Activated CD4-positive, alpha-beta memory T cell treated with anti-CD3 and anti-CD28 coated beads for 36 hours (primary cell): ENCODE data around the gene TTC17. TPM values are rescaled to one million over a fixed set of nuclear protein-coding genes. Genes with fewer than 3 reads are reported as not detected.
"Not testable (repeated sequence)": the region's sequence is repeated elsewhere in the genome, so short reads cannot be mapped to it uniquely, and the experiment has no call there.

Experiments
- CTCF ChIA-PET: fragments of 350-600 bp; sonication (Branson Sonifier 250); formaldehyde crosslinking; loops from one replicate; lab custom pipeline; 2021; ENCODE audit warnings: antibody characterized with exemption, inconsistent platforms; lab: Charles Lee
- POLR2A ChIA-PET: fragments of 350-600 bp; sonication (Branson Sonifier 250); formaldehyde crosslinking; loops from one replicate; lab custom pipeline; 2021; ENCODE audit warnings: antibody characterized with exemption; lab: Charles Lee
- DNase-seq: peaks from one replicate; pipeline ENCODE4 v3.0.0-alpha.2; 2020
- H3K27ac Mint-ChIP-seq: one replicate; pipeline ENCODE4 v1.8.0; 2021; ENCODE audit warnings: mixed read lengths
- H3K27me3 Mint-ChIP-seq: one replicate; pipeline ENCODE4 v1.8.0; 2021; ENCODE audit warnings: mixed read lengths
- H3K36me3 Mint-ChIP-seq: one replicate; pipeline ENCODE4 v1.8.0; 2021; ENCODE audit warnings: mixed read lengths
- H3K4me1 Mint-ChIP-seq: one replicate; pipeline ENCODE4 v1.8.0; 2021; ENCODE audit warnings: low read depth, mixed read lengths
- H3K4me3 Mint-ChIP-seq: one replicate; pipeline ENCODE4 v1.8.0; 2021; ENCODE audit warnings: mild to moderate bottlenecking, mixed read lengths
- H3K9me3 Mint-ChIP-seq: one replicate; pipeline ENCODE4 v1.8.0; 2021; ENCODE audit warnings: mixed read lengths
- intact Hi-C: fragments of 100-400 bp; cut with micrococcal nuclease; formaldehyde crosslinking; loops from one replicate; pipeline ENCODE4 v1.15.1; 2023
- total RNA-seq, 2 experiments: library from RNA; stranded (reverse); gene quantifications; one replicate each; pipeline ENCODE4 v1.2.3, GENCODE V29; 2021

Gene TTC17
- total RNA-seq, 2 experiments from 2014 or later, result 51.5 to 52.0 TPM

DNA sequence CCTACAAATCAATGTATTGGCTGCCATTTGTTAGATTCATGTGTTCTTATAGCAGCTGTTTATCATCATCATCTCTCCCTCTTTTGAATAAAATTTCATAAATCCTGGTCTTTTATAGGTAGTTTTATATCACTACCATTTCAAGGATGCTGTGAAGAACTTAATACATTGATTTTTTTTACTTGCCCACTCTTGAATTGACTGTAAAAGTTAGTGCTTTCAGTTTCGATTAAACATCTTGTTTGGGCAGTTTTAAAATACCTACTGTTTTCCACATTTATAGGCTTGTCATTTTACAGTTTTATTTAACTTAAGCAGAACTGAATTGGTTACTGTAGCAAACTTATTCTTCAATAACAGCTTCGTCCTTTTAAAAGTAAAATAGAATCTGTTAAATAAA, 59.5 kb downstream of the TTC17 start:
- Mint-ChIP-seq H3K27me3 (no peaks in the 10 kb centered on the region), H3K4me1 (no peaks in the 10 kb centered on the region), H3K36me3 (peaks cover 18% of the 10 kb centered on the region), H3K27ac (no peak overlapping the region), H3K4me3 (no peak overlapping the region), H3K9me3 (no peaks in the 10 kb centered on the region)
- ChIA-PET CTCF (interaction anchor here (0.6 to 1.8 kb wide), 5 partner anchors 11 to 234 kb away, joined by 3 to 7 read pairs (median 4); partner anchors contain the start of genes API5 and TTC17), POLR2A (no interaction called here)
- DNase-seq, result no peak
- intact Hi-C loops, result loop anchor here (2.0 kb wide), 1 partner anchor 59 kb away; the partner anchor contains the start of gene TTC17

DNA sequence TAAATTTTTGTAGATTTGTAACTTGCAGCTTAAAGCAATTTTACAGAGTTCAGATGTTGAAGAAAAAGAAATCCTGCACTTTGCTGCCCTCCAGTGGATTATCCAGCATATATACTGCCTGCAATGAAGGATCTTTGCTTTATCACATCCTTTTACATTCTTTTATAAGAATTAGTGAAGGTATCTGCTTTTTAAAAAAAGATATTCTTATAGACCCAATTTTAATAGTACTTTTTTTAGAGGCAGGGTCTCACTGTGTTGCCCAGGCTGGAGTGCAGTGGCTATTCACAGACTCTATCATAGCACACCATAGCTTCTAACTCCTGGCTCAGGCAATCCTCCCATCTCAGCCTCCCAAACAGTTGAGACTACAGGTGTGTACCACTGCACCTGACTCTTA, 60.7 kb downstream of the TTC17 start:
- intact Hi-C loops, result loop anchor here (1.0 to 2.0 kb wide), 2 partner anchors 61 to 107 kb away; partner anchors contain the start of gene TTC17
- DNase-seq, result peak; percentile 13
- Mint-ChIP-seq H3K27ac (no peak overlapping the region), H3K4me3 (no peak overlapping the region), H3K4me1 (no peaks in the 10 kb centered on the region), H3K9me3 (no peaks in the 10 kb centered on the region), H3K27me3 (no peaks in the 10 kb centered on the region), H3K36me3 (peaks cover 12% of the 10 kb centered on the region)
- ChIA-PET POLR2A (interaction anchor here (0.8 kb wide), 1 partner anchor 107 kb away, joined by 4 read pairs; no protein-coding TSS in a partner anchor), CTCF (interaction anchor here (0.9 to 2.5 kb wide), 9 partner anchors 8 to 433 kb away, joined by 3 to 11 read pairs (median 5); partner anchors contain the start of genes API5 and TTC17)

DNA sequence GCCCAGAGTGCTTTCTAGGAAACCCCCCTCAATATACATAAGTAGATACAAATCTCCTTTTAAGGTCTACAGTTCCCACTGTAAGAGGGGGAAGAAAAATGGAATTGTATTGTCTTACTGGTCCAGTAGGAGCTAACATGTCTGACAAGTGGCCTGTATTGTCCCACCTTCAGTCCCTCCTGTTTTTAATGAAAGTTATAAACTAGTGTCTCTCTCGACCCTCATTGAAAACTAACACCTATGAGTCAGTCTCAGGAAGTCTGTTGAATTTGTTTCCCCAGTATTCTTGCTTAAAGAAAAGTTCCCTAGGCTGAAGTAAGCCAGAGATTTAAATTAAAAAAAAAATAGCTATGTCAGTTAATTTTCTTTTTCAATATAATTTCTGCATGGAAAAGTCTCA, 69.3 kb downstream of the TTC17 start:
- Mint-ChIP-seq H3K27ac (no peak overlapping the region), H3K4me3 (no peak overlapping the region), H3K36me3 (peaks cover 30% of the 10 kb centered on the region), H3K27me3 (no peaks in the 10 kb centered on the region), H3K4me1 (no peaks in the 10 kb centered on the region), H3K9me3 (no peaks in the 10 kb centered on the region)
- no peak for DNase-seq
- ChIA-PET POLR2A (interaction anchor here (0.6 kb wide), 1 partner anchor 69 kb away, joined by 3 read pairs; the partner anchor contains the start of gene TTC17), CTCF (interaction anchor here (1.3 kb wide), 1 partner anchor 9 kb away, joined by 5 read pairs; no protein-coding TSS in a partner anchor)
- intact Hi-C loops, result no loop called here

- H3K4me1 Mint-ChIP-seq, DNase-seq, H3K27me3 Mint-ChIP-seq, H3K9me3 Mint-ChIP-seq, POLR2A ChIA-PET, H3K27ac Mint-ChIP-seq, H3K4me3 Mint-ChIP-seq, intact Hi-C loops, CTCF ChIA-PET: not testable (repeated sequence)
- H3K36me3 Mint-ChIP-seq, result peaks cover 32% of the 10 kb centered on the region
Measured at GRCh38 chr11:43430916-43431315, 72.2 kb downstream of the TTC17 start.

GRCh38 chr11:43434893-43435292, 76.2 kb downstream of the TTC17 start:
- POLR2A ChIA-PET, result no interaction called here
- H3K36me3 Mint-ChIP-seq, result peaks cover 42% of the 10 kb centered on the region
- no peak for DNase-seq
- no peaks in the 10 kb centered on the region for H3K9me3 Mint-ChIP-seq
- H3K27me3 Mint-ChIP-seq, result no peaks in the 10 kb centered on the region
- CTCF ChIA-PET, result no interaction called here
- H3K4me3 Mint-ChIP-seq, result no peak overlapping the region
- H3K27ac Mint-ChIP-seq, result no peak overlapping the region
- intact Hi-C loops, result no loop called here
- no peaks in the 10 kb centered on the region for H3K4me1 Mint-ChIP-seq

GRCh38 chr11:43440486-43440885, 81.8 kb downstream of the TTC17 start:
- Mint-ChIP-seq H3K27me3 (no peaks in the 10 kb centered on the region), H3K27ac (no peak overlapping the region), H3K36me3 (peaks cover 49% of the 10 kb centered on the region), H3K4me1 (no peaks in the 10 kb centered on the region), H3K4me3 (no peak overlapping the region), H3K9me3 (no peaks in the 10 kb centered on the region)
- CTCF ChIA-PET, result no interaction called here
- intact Hi-C loops, result no loop called here
- POLR2A ChIA-PET, result no interaction called here
- no peak for DNase-seq

DNA sequence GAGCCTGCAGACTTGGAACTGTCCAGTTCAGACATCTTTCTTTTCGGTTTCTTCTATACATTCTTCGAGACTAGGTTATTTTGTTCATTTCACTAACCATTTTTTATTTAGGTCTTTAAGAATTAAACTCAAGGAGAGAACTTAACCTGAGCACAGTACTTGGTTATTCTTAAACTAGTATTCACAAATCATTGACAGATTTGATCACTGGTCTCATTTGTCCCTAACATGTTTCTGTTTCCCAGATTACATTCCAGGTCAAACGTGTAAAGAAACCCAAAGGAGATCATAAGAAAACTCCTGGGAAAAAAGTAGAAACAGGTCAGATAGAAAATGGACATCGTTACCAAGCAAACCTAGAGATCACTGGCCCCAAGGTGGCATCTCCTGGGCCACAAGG, 85.1 kb downstream of the TTC17 start:
- no peak overlapping the region for H3K4me3 Mint-ChIP-seq
- no peaks in the 10 kb centered on the region for H3K27me3 Mint-ChIP-seq
- ChIA-PET POLR2A (no interaction called here), CTCF (no interaction called here)
- no peak overlapping the region for H3K27ac Mint-ChIP-seq
- peaks cover 8% of the 10 kb centered on the region for H3K4me1 Mint-ChIP-seq
- no peak for DNase-seq
- peaks cover 58% of the 10 kb centered on the region for H3K36me3 Mint-ChIP-seq
- intact Hi-C loops, result no loop called here
- H3K9me3 Mint-ChIP-seq, result no peaks in the 10 kb centered on the region

- Mint-ChIP-seq H3K27ac (no peak overlapping the region), H3K4me1 (peaks cover 8% of the 10 kb centered on the region), H3K27me3 (no peaks in the 10 kb centered on the region), H3K9me3 (no peaks in the 10 kb centered on the region), H3K36me3 (peaks cover 72% of the 10 kb centered on the region), H3K4me3 (no peak overlapping the region)
- ChIA-PET POLR2A (no interaction called here), CTCF (no interaction called here)
- no peak for DNase-seq
- intact Hi-C loops, result no loop called here
Measured at GRCh38 chr11:43447151-43447550, 88.4 kb downstream of the TTC17 start.

DNA sequence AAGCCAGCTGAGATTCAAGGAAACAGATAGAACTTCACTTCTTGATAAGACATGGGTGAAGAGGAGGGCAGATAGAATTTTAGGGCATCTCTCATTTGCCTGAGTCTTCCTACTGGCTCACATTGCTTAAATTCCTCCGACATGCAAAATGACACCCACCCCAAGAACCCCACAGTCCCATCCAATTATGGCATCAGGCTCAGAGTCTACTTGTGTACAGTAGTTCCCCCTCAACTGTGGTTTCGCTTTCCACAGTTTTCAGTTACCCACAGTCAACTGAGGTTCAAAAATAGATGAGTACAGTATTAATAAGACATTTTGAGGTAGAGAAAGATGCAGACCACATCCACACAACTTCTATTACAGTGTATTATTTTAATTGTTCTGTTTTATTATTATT, 99.8 kb downstream of the TTC17 start:
- peaks cover 5% of the 10 kb centered on the region for H3K9me3 Mint-ChIP-seq
- DNase-seq, result no peak
- no peaks in the 10 kb centered on the region for H3K27me3 Mint-ChIP-seq
- CTCF ChIA-PET, result no interaction called here
- H3K36me3 Mint-ChIP-seq, result peaks cover 77% of the 10 kb centered on the region
- intact Hi-C loops, result no loop called here
- H3K4me1 Mint-ChIP-seq, result no peaks in the 10 kb centered on the region
- H3K27ac Mint-ChIP-seq, result no peak overlapping the region
- no peak overlapping the region for H3K4me3 Mint-ChIP-seq
- POLR2A ChIA-PET, result no interaction called here

GRCh38 chr11:43459246-43459645, 100.5 kb downstream of the TTC17 start:
- Mint-ChIP-seq H3K4me1 (no peaks in the 10 kb centered on the region), H3K27ac (no peak overlapping the region), H3K27me3 (no peaks in the 10 kb centered on the region), H3K36me3 (peaks cover 80% of the 10 kb centered on the region), H3K4me3 (no peak overlapping the region), H3K9me3 (peaks cover 9% of the 10 kb centered on the region)
- no peak for DNase-seq
- intact Hi-C loops, result no loop called here
- POLR2A ChIA-PET, result no interaction called here
- CTCF ChIA-PET, result no interaction called here

- Mint-ChIP-seq H3K4me3 (no peak overlapping the region), H3K27me3 (no peaks in the 10 kb centered on the region)
- CTCF ChIA-PET, result no interaction called here
Measured at GRCh38 chr11:43462359-43462758, 103.6 kb downstream of the TTC17 start.

DNA sequence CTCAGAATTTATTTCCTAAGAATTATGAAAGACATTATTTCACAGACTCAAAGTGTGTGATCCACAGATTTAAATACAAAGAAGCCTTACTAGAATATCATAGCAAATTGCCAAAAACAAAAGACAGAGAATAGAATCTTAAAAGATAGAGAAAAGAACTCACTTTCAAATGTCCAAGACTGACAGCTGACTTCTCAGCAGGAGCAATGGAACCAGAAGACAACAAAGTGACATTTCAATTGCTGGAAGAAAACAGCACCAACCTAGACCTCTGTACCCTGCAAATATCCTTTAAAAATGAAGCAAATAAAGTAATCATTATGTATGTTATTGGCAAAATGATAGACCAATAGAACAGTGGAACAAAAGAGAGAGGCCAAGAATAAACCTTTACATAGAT, 109.2 kb downstream of the TTC17 start:
- intact Hi-C loops, result no loop called here
- no peaks in the 10 kb centered on the region for H3K27me3 Mint-ChIP-seq
- H3K27ac Mint-ChIP-seq, result no peak overlapping the region
- no peak for DNase-seq
- H3K9me3 Mint-ChIP-seq, result peaks cover 61% of the 10 kb centered on the region
- ChIA-PET POLR2A (no interaction called here), CTCF (no interaction called here)
- H3K36me3 Mint-ChIP-seq, result peaks cover 55% of the 10 kb centered on the region
- H3K4me1 Mint-ChIP-seq, result no peaks in the 10 kb centered on the region
- no peak overlapping the region for H3K4me3 Mint-ChIP-seq

More at GRCh38 chr11:43462359-43462758, 103.6 kb downstream of the TTC17 start:
- Mint-ChIP-seq H3K9me3 (peaks cover 39% of the 10 kb centered on the region), H3K36me3 (peaks cover 90% of the 10 kb centered on the region), H3K27ac (no peak overlapping the region), H3K4me1 (no peaks in the 10 kb centered on the region)
- no peak for DNase-seq
- POLR2A ChIA-PET, result no interaction called here
- intact Hi-C loops, result no loop called here

- intact Hi-C loops, H3K27ac Mint-ChIP-seq, POLR2A ChIA-PET, H3K4me3 Mint-ChIP-seq, H3K4me1 Mint-ChIP-seq, CTCF ChIA-PET, H3K27me3 Mint-ChIP-seq, DNase-seq: not testable (repeated sequence)
- H3K9me3 Mint-ChIP-seq, result peaks cover 57% of the 10 kb centered on the region
- H3K36me3 Mint-ChIP-seq, result peaks cover 49% of the 10 kb centered on the region
Measured at GRCh38 chr11:43477491-43477890, 118.8 kb downstream of the TTC17 start.
